A549 treated with RU486 at 1 μM for 4 hours (cell line): ENCODE measurements around the gene HAPSTR1. TPM values are rescaled to one million over a fixed set of nuclear protein-coding genes. Genes with fewer than 3 reads are reported as not detected.

Experiments used
- total RNA-seq: library from RNA; stranded (reverse); fragments of 200-300 nt; extraction: Qiagen RNA extraction; gene quantifications from 5 replicates; pipeline ENCODE4 v1.2.3, GENCODE V29; 2022; ENCODE audit warnings: low read depth

The HAPSTR1 gene, protein sequence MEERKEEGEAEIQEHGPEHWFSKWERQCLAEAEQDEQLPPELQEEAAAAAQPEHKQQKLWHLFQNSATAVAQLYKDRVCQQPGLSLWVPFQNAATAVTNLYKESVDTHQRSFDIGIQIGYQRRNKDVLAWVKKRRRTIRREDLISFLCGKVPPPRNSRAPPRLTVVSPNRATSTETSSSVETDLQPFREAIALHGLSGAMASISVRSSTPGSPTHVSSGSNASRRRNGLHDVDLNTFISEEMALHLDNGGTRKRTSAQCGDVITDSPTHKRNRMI
- 16.3 to 28.2 TPM (median 25.9 TPM) in 5 replicates for total RNA-seq

DNA sequence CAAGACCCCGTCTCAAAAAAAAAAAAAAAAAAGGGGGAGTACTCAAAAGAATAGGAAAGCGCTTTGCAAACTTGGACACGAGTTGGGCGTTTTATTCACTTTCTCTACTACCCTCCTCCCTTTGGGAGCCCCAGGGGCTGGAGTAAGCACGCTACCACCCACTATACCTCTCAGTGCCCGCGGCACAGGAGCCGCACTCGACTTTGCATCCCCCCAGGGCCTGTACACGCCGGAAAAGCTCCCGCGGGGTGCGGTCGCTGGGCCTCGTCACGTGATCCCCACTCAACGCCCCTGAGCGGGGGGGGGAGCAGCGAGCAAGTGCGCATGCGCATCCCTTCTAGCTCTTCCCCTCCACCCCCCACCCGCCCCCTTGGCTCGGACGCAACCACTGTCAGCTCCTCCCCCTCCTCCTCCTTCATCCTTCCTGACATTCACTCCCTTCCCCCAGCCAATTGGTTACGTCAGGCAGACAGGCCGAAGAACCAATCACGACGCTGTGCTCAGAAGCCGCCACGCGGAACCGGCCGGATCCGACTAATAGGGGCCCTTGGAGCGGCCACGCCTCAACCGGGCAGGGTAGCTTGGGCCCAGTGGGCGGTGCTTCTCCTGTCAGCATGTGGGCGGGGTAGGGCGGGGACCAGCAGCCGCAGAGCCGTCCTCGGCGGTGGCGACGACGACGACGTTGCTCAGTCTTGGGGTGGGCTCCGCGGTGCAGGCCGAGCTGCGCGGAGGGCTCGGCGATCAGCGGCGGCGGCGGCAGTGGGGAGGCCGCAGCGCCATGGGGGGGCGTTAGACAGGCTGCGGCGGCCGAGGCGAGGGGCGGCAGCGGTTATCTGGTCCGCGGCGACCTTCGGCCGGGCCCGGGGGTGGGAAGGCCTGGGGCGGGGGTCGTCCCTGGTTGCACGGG, at the start of gene HAPSTR1:
TSS of gene HAPSTR1 (plus strand) at position 685 of the 907 bp plus-strand sequence. CDS start 401 bp downstream, outside the sequence.

Other genes starting within 250 kb of the HAPSTR1 start
- gene CARHSP1, start 222.6 kb upstream of the HAPSTR1 start, total RNA-seq = 125 to 146 TPM (median 135 TPM) in 5 replicates
- gene LITAFD, start 209.3 kb upstream of the HAPSTR1 start, total RNA-seq = not detected in 5 replicates
- 71.8 to 83.3 TPM (median 80.7 TPM) in 5 replicates for gene USP7, start 127.7 kb upstream of the HAPSTR1 start, total RNA-seq